ENCODE results near the gene IL5RA. TPM values are rescaled to one million over a fixed set of nuclear protein-coding genes. Genes with fewer than 3 reads are reported as not detected.

Gene IL5RA
- total RNA-seq, 1 donor from 2014 or later, result not detected

GRCh38 chr3:3071136-3071535 lies 39.0 kb downstream of the IL5RA start:
- intact Hi-C loops (cut with DNase I), result no loop called here
- H3K27me3 ChIP-seq, result no peaks in the 10 kb centered on the region
- H3K9me3 ChIP-seq, result no peaks in the 10 kb centered on the region
- TF ChIP-seq CTCF (IDR thresholded peaks at IDR 0.05) (no peak), POLR2A (IDR thresholded peaks at IDR 0.05) (no peak), POLR2AphosphoS5 (IDR thresholded peaks at IDR 0.05; ENCODE audit: insufficient read depth in 1 of 2, low read depth in 1 of 2) (no peak)
- H3K27ac ChIP-seq, result no peak overlapping the region
- no peak overlapping the region for H3K4me3 ChIP-seq
- H3K36me3 ChIP-seq, result no peaks in the 10 kb centered on the region
- no peak for DNase-seq (ENCODE audit: extremely low spot score in 2 of 2)
- no peaks in the 10 kb centered on the region for H3K4me1 ChIP-seq

GRCh38 chr3:3069723-3070122 lies 40.5 kb downstream of the IL5RA start:
- Histone ChIP-seq H3K4me1 (no peaks in the 10 kb centered on the region), H3K4me3 (no peak overlapping the region), H3K27me3 (no peaks in the 10 kb centered on the region), H3K9me3 (no peaks in the 10 kb centered on the region), H3K36me3 (no peaks in the 10 kb centered on the region), H3K27ac (no peak overlapping the region)
- intact Hi-C loops (cut with DNase I), result no loop called here
- no peak for TF ChIP-seq CTCF (IDR thresholded peaks at IDR 0.05)
- DNase-seq (ENCODE audit: extremely low spot score in 2 of 2), result no peak

DNA sequence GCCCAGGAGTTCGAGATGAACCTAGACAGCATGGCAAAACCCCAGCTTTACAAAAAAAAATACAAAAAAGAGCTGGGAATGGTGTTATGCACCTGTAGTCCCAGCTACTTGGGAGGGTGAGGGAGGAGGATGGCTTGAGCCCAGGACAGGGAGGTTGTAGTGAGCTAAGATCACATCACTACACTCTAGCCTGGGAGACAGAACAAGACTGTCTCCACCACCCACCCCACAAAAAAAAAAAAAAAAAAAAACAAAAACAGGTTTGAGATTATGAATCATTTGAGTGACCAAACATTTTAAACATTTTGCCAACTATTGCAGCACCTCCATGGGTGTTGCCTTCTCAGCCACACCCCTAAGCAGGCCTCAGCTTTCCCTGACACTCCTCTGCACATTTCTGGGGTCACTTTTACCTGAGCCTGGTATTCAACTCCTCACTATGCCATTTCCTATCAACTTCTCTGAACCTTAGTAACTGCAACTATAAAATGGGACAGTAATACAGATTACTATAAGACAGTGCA lies 41.8 kb downstream of the IL5RA start:
- DNase-seq (ENCODE audit: extremely low spot score in 2 of 2), result no peak
- intact Hi-C loops (cut with DNase I), result no loop called here
- no peak overlapping the region for H3K27ac ChIP-seq
- no peaks in the 10 kb centered on the region for H3K9me3 ChIP-seq
- H3K4me1 ChIP-seq, result no peaks in the 10 kb centered on the region
- no peak overlapping the region for H3K4me3 ChIP-seq
- no peak for TF ChIP-seq POLR2AphosphoS5 (IDR thresholded peaks at IDR 0.05; ENCODE audit: insufficient read depth in 1 of 2, low read depth in 1 of 2)
- TF ChIP-seq CTCF (IDR thresholded peaks at IDR 0.05), result no peak
- TF ChIP-seq POLR2A (IDR thresholded peaks at IDR 0.05), result no peak
- no peaks in the 10 kb centered on the region for H3K27me3 ChIP-seq
- H3K36me3 ChIP-seq, result no peaks in the 10 kb centered on the region

DNA sequence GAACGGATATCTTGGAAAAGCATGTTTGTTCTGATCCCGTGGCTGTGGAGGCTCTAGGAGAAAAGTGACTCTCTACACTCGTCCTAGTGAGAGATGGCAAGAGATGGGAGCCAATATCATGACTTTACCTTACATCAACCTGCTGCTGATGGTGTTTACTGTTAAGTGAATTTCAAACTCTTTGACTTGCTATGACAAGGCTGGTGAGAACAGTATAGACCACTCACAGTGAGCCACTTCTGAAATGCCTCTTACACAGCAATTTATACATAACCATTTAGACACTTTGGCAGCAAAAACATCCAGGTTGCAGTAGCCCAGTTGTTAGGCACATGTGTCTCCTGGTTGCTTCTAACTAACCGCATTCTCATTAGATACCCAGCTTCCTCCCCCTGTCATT lies 43.3 kb downstream of the IL5RA start:
- H3K4me1 ChIP-seq, result no peaks in the 10 kb centered on the region
- no peak overlapping the region for H3K4me3 ChIP-seq
- no peak for TF ChIP-seq POLR2AphosphoS5 (IDR thresholded peaks at IDR 0.05; ENCODE audit: insufficient read depth in 1 of 2, low read depth in 1 of 2)
- no peak for TF ChIP-seq POLR2A (IDR thresholded peaks at IDR 0.05)
- TF ChIP-seq CTCF (IDR thresholded peaks at IDR 0.05), result no peak
- no peaks in the 10 kb centered on the region for H3K36me3 ChIP-seq
- intact Hi-C loops (cut with DNase I), result no loop called here
- H3K27me3 ChIP-seq, result no peaks in the 10 kb centered on the region
- no peaks in the 10 kb centered on the region for H3K9me3 ChIP-seq
- no peak for DNase-seq (ENCODE audit: extremely low spot score in 2 of 2)
- H3K27ac ChIP-seq, result no peak overlapping the region

DNA sequence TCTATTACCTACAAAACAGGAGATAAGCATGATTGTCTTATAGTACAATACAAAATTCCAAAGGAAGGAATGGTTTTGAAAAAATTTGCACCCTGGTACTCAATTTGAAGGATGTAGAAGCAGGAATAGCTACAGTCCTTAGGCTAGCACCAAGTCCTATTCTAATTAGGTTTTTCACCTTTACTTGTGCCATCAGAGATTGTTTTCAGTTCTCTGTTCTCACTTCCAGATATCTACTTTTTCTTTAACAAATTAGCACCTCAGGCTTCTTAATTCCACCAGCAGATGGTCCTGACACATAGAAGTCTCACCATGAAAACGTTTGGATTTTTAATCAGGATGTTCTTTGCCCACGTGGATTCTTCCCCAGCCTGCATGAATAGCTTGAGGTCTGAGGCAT lies 43.8 kb downstream of the IL5RA start:
- no peak for TF ChIP-seq POLR2AphosphoS5 (IDR thresholded peaks at IDR 0.05; ENCODE audit: insufficient read depth in 1 of 2, low read depth in 1 of 2)
- TF ChIP-seq POLR2A (IDR thresholded peaks at IDR 0.05), result no peak
- no peak for TF ChIP-seq CTCF (IDR thresholded peaks at IDR 0.05)
- Histone ChIP-seq H3K27me3 (no peaks in the 10 kb centered on the region), H3K27ac (no peak overlapping the region), H3K9me3 (no peaks in the 10 kb centered on the region), H3K4me1 (no peaks in the 10 kb centered on the region), H3K4me3 (no peak overlapping the region), H3K36me3 (no peaks in the 10 kb centered on the region)
- no peak for DNase-seq (ENCODE audit: extremely low spot score in 2 of 2)
- intact Hi-C loops (cut with DNase I), result no loop called here

Measured in vagina (tissue), 2 donors.